Measurements from ENCODE around the gene COX4I1. TPM values are rescaled to one million over a fixed set of nuclear protein-coding genes. Genes with fewer than 3 reads are reported as not detected.

COX4I1 gene
- total RNA-seq, 1 donor = 297 TPM

DNA sequence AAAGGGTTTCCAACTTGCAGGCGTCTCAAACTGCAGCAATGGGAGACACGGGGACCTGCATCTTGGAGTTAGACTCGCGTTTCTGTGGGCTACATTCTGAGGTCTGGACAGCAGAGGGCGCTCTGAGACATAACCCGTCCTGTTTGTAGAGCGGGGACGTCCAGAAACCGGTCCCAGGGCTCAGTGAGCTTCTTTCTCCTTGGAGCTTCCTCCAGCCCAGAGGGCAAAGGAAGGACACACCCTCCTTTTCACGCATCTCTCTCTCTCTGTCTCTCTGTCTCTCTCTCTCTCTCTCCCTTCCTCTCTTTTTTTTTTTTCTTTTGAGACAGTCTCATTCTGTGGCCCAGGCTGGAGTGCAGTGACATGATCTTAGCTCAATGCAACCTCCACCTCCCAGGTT lies 19.8 kb downstream of the COX4I1 start:
- Histone ChIP-seq H3K9me3 (ENCODE audit: low read depth, low read length) (no peaks in the 10 kb centered on the region), H4K20me1 (ENCODE audit: insufficient read depth, low read length) (no peaks in the 10 kb centered on the region), H3K79me2 (ENCODE audit: insufficient read depth, low read length) (no peaks in the 10 kb centered on the region), H3K36me3 (ENCODE audit: insufficient read depth, low read length) (no peaks in the 10 kb centered on the region), H2AFZ (ENCODE audit: low read length) (no peak overlapping the region), H3K4me3 (ENCODE audit: insufficient read depth, low read length) (no peak overlapping the region), H3K4me2 (ENCODE audit: insufficient read depth, low read length) (no peak overlapping the region), H3K27ac (ENCODE audit: low read depth, low read length) (no peak overlapping the region), H3K27me3 (ENCODE audit: insufficient read depth, low read length) (peaks cover 17% of the 10 kb centered on the region), H3K4me1 (ENCODE audit: insufficient read depth, low read length) (no peaks in the 10 kb centered on the region)
- DNase-seq (ENCODE audit: insufficient read length, low spot score, missing footprints) = peak; percentile 97
- TF ChIP-seq, protein P1, sequence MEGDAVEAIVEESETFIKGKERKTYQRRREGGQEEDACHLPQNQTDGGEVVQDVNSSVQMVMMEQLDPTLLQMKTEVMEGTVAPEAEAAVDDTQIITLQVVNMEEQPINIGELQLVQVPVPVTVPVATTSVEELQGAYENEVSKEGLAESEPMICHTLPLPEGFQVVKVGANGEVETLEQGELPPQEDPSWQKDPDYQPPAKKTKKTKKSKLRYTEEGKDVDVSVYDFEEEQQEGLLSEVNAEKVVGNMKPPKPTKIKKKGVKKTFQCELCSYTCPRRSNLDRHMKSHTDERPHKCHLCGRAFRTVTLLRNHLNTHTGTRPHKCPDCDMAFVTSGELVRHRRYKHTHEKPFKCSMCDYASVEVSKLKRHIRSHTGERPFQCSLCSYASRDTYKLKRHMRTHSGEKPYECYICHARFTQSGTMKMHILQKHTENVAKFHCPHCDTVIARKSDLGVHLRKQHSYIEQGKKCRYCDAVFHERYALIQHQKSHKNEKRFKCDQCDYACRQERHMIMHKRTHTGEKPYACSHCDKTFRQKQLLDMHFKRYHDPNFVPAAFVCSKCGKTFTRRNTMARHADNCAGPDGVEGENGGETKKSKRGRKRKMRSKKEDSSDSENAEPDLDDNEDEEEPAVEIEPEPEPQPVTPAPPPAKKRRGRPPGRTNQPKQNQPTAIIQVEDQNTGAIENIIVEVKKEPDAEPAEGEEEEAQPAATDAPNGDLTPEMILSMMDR (IDR thresholded peaks at IDR 0.05; ENCODE audit: extremely low read depth, low read depth, low read length) = peak; percentile 78

DNA sequence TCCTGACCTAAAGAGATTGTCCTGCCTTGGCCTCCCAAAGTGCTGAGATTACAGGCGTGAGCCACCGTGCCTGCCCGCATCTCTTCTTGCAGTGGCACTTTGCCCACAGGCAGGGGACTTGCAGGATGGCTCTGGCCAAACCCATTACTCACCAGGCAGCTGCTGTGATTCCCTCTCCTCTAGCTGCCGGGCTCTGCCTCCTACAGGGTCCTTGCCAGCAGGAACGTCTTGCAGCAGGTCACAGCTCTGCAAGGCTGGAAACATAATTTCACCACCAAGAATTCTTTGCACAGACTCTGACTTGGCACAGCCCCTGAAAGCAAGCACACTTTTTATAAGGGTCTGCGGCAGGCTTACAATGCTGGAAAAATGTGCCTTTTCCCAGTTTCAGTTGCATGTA lies 20.3 kb downstream of the COX4I1 start:
- no peak overlapping the region for H3K4me3 ChIP-seq (ENCODE audit: insufficient read depth, low read length)
- no peak overlapping the region for H3K27ac ChIP-seq (ENCODE audit: low read depth, low read length)
- TF ChIP-seq, protein P1 (IDR thresholded peaks at IDR 0.05; ENCODE audit: extremely low read depth, low read depth, low read length) = no peak
- H3K9me3 ChIP-seq (ENCODE audit: low read depth, low read length) = no peaks in the 10 kb centered on the region
- no peak for DNase-seq (ENCODE audit: insufficient read length, low spot score, missing footprints)
- H2AFZ ChIP-seq (ENCODE audit: low read length) = no peak overlapping the region
- no peak overlapping the region for H3K4me2 ChIP-seq (ENCODE audit: insufficient read depth, low read length)
- H4K20me1 ChIP-seq (ENCODE audit: insufficient read depth, low read length) = no peaks in the 10 kb centered on the region
- H3K36me3 ChIP-seq (ENCODE audit: insufficient read depth, low read length) = no peaks in the 10 kb centered on the region
- no peaks in the 10 kb centered on the region for H3K79me2 ChIP-seq (ENCODE audit: insufficient read depth, low read length)
- H3K27me3 ChIP-seq (ENCODE audit: insufficient read depth, low read length) = peaks cover 15% of the 10 kb centered on the region
- no peaks in the 10 kb centered on the region for H3K4me1 ChIP-seq (ENCODE audit: insufficient read depth, low read length)

DNA sequence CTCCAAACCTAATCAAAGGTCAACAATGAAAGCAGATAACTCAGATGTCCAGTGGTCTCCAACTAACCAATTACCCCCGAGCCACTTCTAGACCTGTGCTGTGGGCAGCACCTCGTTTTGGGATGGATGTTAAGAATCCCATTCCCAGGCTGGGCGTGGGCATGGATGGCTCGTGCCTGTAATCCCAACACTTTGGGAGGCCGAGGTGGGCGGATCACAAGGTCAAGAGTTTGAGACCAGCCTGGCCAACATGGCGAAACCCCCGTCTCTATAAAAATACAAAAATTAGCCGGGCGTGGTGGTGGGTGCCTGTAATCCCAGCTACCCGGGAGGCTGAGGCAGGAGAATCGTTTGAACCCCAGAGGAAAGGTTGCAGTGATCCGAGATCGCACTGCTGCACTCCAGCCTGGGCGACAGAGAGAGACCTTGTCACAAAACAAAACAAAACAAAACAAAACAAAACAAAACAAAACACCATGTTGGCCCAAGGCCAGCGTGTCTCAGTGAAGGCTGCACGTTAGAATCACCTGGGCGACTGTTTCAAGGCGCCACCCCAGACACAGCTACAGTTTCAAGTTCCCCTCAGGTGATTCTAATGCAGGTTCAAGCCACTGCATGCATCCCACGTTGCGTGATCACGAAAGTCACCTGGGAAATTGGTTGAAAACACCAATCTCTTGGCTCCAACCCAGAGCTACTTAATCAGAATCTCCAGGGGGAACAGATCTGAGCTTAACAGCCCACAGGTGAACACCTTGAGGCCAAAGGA lies 21.3 kb downstream of the COX4I1 start:
- H2AFZ ChIP-seq (ENCODE audit: low read length) = no peak overlapping the region
- TF ChIP-seq, protein P1 (IDR thresholded peaks at IDR 0.05; ENCODE audit: extremely low read depth, low read depth, low read length) = no peak
- no peak overlapping the region for H3K4me3 ChIP-seq (ENCODE audit: insufficient read depth, low read length)
- H3K27ac ChIP-seq (ENCODE audit: low read depth, low read length) = no peak overlapping the region
- no peaks in the 10 kb centered on the region for H4K20me1 ChIP-seq (ENCODE audit: insufficient read depth, low read length)
- no peaks in the 10 kb centered on the region for H3K9me3 ChIP-seq (ENCODE audit: low read depth, low read length)
- H3K36me3 ChIP-seq (ENCODE audit: insufficient read depth, low read length) = no peaks in the 10 kb centered on the region
- no peak for DNase-seq (ENCODE audit: insufficient read length, low spot score, missing footprints)
- H3K79me2 ChIP-seq (ENCODE audit: insufficient read depth, low read length) = no peaks in the 10 kb centered on the region
- peaks cover 15% of the 10 kb centered on the region for H3K27me3 ChIP-seq (ENCODE audit: insufficient read depth, low read length)
- no peak overlapping the region for H3K4me2 ChIP-seq (ENCODE audit: insufficient read depth, low read length)
- H3K4me1 ChIP-seq (ENCODE audit: insufficient read depth, low read length) = no peaks in the 10 kb centered on the region

DNA sequence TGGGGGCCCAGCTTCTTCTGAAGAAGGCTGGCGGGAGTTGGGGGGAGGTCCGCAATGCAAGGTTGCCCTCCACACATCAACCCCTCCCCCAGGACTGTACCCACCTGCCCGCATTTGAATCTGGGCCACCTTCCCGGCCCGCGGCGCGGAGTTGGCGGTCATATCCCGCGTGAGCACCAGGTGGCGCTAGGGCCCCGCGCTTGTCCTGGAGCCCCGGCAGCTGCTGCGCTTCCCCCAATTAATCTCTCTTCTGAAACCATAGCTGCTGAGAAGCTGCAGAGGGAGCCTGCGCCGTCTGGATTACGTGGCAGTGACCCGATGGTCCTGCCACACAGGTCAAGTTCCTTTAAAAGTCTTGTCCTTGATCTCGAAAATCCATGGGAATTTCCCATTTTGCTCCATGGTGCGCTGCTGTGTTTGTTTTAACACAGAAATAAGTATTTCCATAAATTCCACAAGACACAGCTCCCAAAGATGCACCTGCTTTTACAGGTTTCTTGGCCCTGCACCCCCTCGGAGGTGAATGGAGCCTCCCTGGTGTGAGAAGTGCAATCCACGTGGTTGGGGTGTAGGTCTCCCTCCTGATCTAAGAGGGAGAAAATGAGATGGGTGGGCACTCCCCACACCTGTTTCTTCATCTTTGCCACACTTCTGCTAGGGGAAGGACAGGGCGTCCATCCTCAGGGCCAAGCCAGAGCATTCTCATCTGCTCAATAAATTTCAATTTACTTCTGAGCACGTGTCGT lies 22.1 kb downstream of the COX4I1 start:
- Histone ChIP-seq H3K4me3 (ENCODE audit: insufficient read depth, low read length) (no peak overlapping the region), H3K4me1 (ENCODE audit: insufficient read depth, low read length) (no peaks in the 10 kb centered on the region), H3K36me3 (ENCODE audit: insufficient read depth, low read length) (no peaks in the 10 kb centered on the region), H2AFZ (ENCODE audit: low read length) (no peak overlapping the region), H3K27me3 (ENCODE audit: insufficient read depth, low read length) (peaks cover 15% of the 10 kb centered on the region), H3K27ac (ENCODE audit: low read depth, low read length) (no peak overlapping the region), H3K79me2 (ENCODE audit: insufficient read depth, low read length) (no peaks in the 10 kb centered on the region), H3K4me2 (ENCODE audit: insufficient read depth, low read length) (peak overlapping the region; percentile 2), H4K20me1 (ENCODE audit: insufficient read depth, low read length) (no peaks in the 10 kb centered on the region), H3K9me3 (ENCODE audit: low read depth, low read length) (no peaks in the 10 kb centered on the region)
- TF ChIP-seq, protein P1 (IDR thresholded peaks at IDR 0.05; ENCODE audit: extremely low read depth, low read depth, low read length) = peak; percentile 87
- DNase-seq (ENCODE audit: insufficient read length, low spot score, missing footprints) = peak; percentile 99
